ENCODE measurements around the gene PLPPR2. TPM values are rescaled to one million over a fixed set of nuclear protein-coding genes. Genes with fewer than 3 reads are reported as not detected.

PLPPR2 gene
- total RNA-seq, 4 donors from 2014 or later = 18.9 to 32.1 (median 22.5) TPM

- TF ChIP-seq CTCF (IDR thresholded peaks at IDR 0.05) (no peak), POLR2A (IDR thresholded peaks at IDR 0.05) (no peak), EP300 (IDR thresholded peaks at IDR 0.05) (no peak), POLR2AphosphoS5 (IDR thresholded peaks at IDR 0.05) (no peak)
- no peak for DNase-seq (ENCODE audit: low spot score in 2 of 2)
- Histone ChIP-seq H3K36me3 (no peaks in the 10 kb centered on the region), H3K4me1 (no peaks in the 10 kb centered on the region), H3K27ac (no peak overlapping the region), H3K27me3 (peaks cover 4% of the 10 kb centered on the region), H3K9me3 (no peaks in the 10 kb centered on the region), H3K4me3 (no peak overlapping the region)
- WGBS = 91% methylated on average over 2 of the region's 2 CpGs
These were observed 35.1 kb downstream of the PLPPR2 start for GRCh38 chr19:11390359-11390758.

GRCh38 chr19:11390933-11391680, 35.9 kb downstream of the PLPPR2 start:
- Histone ChIP-seq H3K27ac (no peak overlapping the region), H3K4me1 (no peaks in the 10 kb centered on the region), H3K4me3 (no peak overlapping the region), H3K36me3 (no peaks in the 10 kb centered on the region), H3K27me3 (peaks cover 4% of the 10 kb centered on the region), H3K9me3 (no peaks in the 10 kb centered on the region)
- 74% methylated on average over 4 of the region's 4 CpGs for WGBS
- no peak for DNase-seq (ENCODE audit: low spot score in 2 of 2)
- no peak for TF ChIP-seq EP300 (IDR thresholded peaks at IDR 0.05)
- TF ChIP-seq POLR2AphosphoS5 (IDR thresholded peaks at IDR 0.05) = no peak
- no peak for TF ChIP-seq POLR2A (IDR thresholded peaks at IDR 0.05)
- TF ChIP-seq CTCF (IDR thresholded peaks at IDR 0.05) = no peak

- H3K36me3 ChIP-seq = no peaks in the 10 kb centered on the region
- no peaks in the 10 kb centered on the region for H3K9me3 ChIP-seq
- H3K4me1 ChIP-seq = no peaks in the 10 kb centered on the region
- peaks cover 4% of the 10 kb centered on the region for H3K27me3 ChIP-seq
- 85% methylated on average over 15 of the region's 22 CpGs for WGBS
- DNase-seq (ENCODE audit: low spot score in 2 of 2) = no peak
- H3K27ac ChIP-seq = no peak overlapping the region
- H3K4me3 ChIP-seq = no peak overlapping the region
- TF ChIP-seq POLR2A (IDR thresholded peaks at IDR 0.05) = no peak
These were observed 41.9 kb downstream of the PLPPR2 start for GRCh38 chr19:11397089-11397610.

- H3K9me3 ChIP-seq = no peaks in the 10 kb centered on the region
- no peak for DNase-seq (ENCODE audit: low spot score in 2 of 2)
- H3K4me1 ChIP-seq = no peaks in the 10 kb centered on the region
- TF ChIP-seq POLR2A (IDR thresholded peaks at IDR 0.05) = no peak
- TF ChIP-seq CTCF (IDR thresholded peaks at IDR 0.05) = no peak
- TF ChIP-seq EP300 (IDR thresholded peaks at IDR 0.05) = no peak
- no peak for TF ChIP-seq POLR2AphosphoS5 (IDR thresholded peaks at IDR 0.05)
- H3K27ac ChIP-seq = no peak overlapping the region
- no peaks in the 10 kb centered on the region for H3K36me3 ChIP-seq
- H3K4me3 ChIP-seq = no peak overlapping the region
- no peaks in the 10 kb centered on the region for H3K27me3 ChIP-seq
- 89% methylated on average over 5 of the region's 9 CpGs for WGBS
These were observed 44.4 kb downstream of the PLPPR2 start for GRCh38 chr19:11399667-11400066.

- Histone ChIP-seq H3K9me3 (no peaks in the 10 kb centered on the region), H3K36me3 (no peaks in the 10 kb centered on the region), H3K4me1 (no peaks in the 10 kb centered on the region), H3K4me3 (no peak overlapping the region), H3K27me3 (no peaks in the 10 kb centered on the region), H3K27ac (no peak overlapping the region)
- no peak for DNase-seq (ENCODE audit: low spot score in 2 of 2)
- WGBS = 82% methylated on average over 1 of the region's 1 CpG
- no peak for TF ChIP-seq POLR2A (IDR thresholded peaks at IDR 0.05)
- no peak for TF ChIP-seq POLR2AphosphoS5 (IDR thresholded peaks at IDR 0.05)
- no peak for TF ChIP-seq CTCF (IDR thresholded peaks at IDR 0.05)
- no peak for TF ChIP-seq EP300 (IDR thresholded peaks at IDR 0.05)
These were observed 45.6 kb downstream of the PLPPR2 start for GRCh38 chr19:11400798-11401197.

Measured in suprapubic skin (tissue), 4 donors.